Liver (tissue), 9 donors: ENCODE measurements around the gene MAP7D1. TPM values are rescaled to one million over a fixed set of nuclear protein-coding genes. Genes with fewer than 3 reads are reported as not detected.

ENCODE experiments used
- DNase-seq: peaks from one replicate; pipeline ENCODE4 v3.0.0-alpha.2; 2017; ENCODE audit warnings: low spot score
- H3K27ac ChIP-seq, 2 donors: one replicate each; pipeline ENCODE4 v1.7.0; 2013; ENCODE audit warnings: inconsistent platforms in 2 of 2, low read length in 2 of 2, control low read depth in 1 of 2, low read depth in 1 of 2, mild to moderate bottlenecking in 1 of 2
- H3K27me3 ChIP-seq, 4 donors: one replicate each; pipeline versions ENCODE4 v1.6.1 to v1.7.0; 2013; ENCODE audit warnings: low read length in 3 of 4, inconsistent platforms in 1 of 4, mild to moderate bottlenecking in 1 of 4, moderate library complexity in 1 of 4; ENCODE audit not compliant: control insufficient read depth in 4 of 4, insufficient read depth in 4 of 4
- H3K36me3 ChIP-seq, 4 donors: one replicate each; pipeline versions ENCODE4 v1.6.1 to v1.7.0; 2013; ENCODE audit warnings: low read length in 3 of 4, mild to moderate bottlenecking in 3 of 4, low read depth in 1 of 4, moderate library complexity in 1 of 4; ENCODE audit not compliant: control insufficient read depth in 4 of 4, insufficient read depth in 3 of 4
- H3K4me1 ChIP-seq, 4 donors: one replicate each; pipeline versions ENCODE4 v1.6.1 to v1.7.0; 2013; ENCODE audit warnings: low read length in 3 of 4, mild to moderate bottlenecking in 3 of 4, moderate library complexity in 1 of 4; ENCODE audit not compliant: control insufficient read depth in 4 of 4, insufficient read depth in 4 of 4
- H3K4me3 ChIP-seq, 3 donors: one replicate each; pipeline versions ENCODE4 v1.6.1 to v1.7.0; 2013; ENCODE audit warnings: low read length in 3 of 3, control low read depth in 1 of 3, low read depth in 1 of 3, mild to moderate bottlenecking in 1 of 3
- H3K9ac ChIP-seq, 2 donors: one replicate each; pipeline ENCODE4 v1.7.0; 2013; ENCODE audit warnings: low read length in 2 of 2, mild to moderate bottlenecking in 2 of 2, moderate library complexity in 2 of 2, control low read depth in 1 of 2, low read depth in 1 of 2
- H3K9me3 ChIP-seq, 4 donors: one replicate each; pipeline versions ENCODE4 v1.6.1 to v1.7.0; 2013; ENCODE audit warnings: low read length in 3 of 4; ENCODE audit not compliant: control insufficient read depth in 4 of 4
- EGR1 ChIP-seq, 2 donors: IDR thresholded peaks; 2 replicates each; pipeline ENCODE4 v1.6.1; 2016 to 2018; ENCODE audit warnings: antibody characterized with exemption in 2 of 2, low read depth in 2 of 2
- FOXA1 ChIP-seq: IDR thresholded peaks from 2 replicates; pipeline ENCODE4 v1.6.1; 2016; ENCODE audit warnings: antibody characterized with exemption
- FOXA2 ChIP-seq: IDR thresholded peaks from 2 replicates; pipeline ENCODE4 v1.6.1; 2016; ENCODE audit warnings: antibody characterized with exemption
- GABPA ChIP-seq, 2 donors: IDR thresholded peaks in 1 of 2; conservative IDR thresholded peaks in 1 of 2; 2 replicates each; pipeline ENCODE4 v1.6.1; 2016; ENCODE audit warnings: antibody characterized with exemption in 2 of 2, mild to moderate bottlenecking in 1 of 2, moderate library complexity in 1 of 2
- HNF4A ChIP-seq, 2 donors: conservative IDR thresholded peaks; 2 replicates each; pipeline ENCODE4 v1.6.1; 2016; ENCODE audit warnings: antibody characterized with exemption in 2 of 2, mild to moderate bottlenecking in 2 of 2
- HNF4G ChIP-seq: IDR thresholded peaks from 2 replicates; pipeline ENCODE4 v1.6.1; 2016; ENCODE audit warnings: antibody characterized with exemption
- NR2F2 ChIP-seq: IDR thresholded peaks from 2 replicates; pipeline ENCODE4 v1.6.1; 2016; ENCODE audit warnings: antibody characterized with exemption
- RAD21 ChIP-seq, 2 donors: IDR thresholded peaks; 2 replicates each; pipeline ENCODE4 v1.6.1; 2016; ENCODE audit warnings: antibody characterized with exemption in 2 of 2, mild to moderate bottlenecking in 2 of 2
- RXRA ChIP-seq, 2 donors: IDR thresholded peaks; 2 replicates each; pipeline ENCODE4 v1.6.1; 2017 to 2018; ENCODE audit warnings: antibody characterized with exemption in 2 of 2, mild to moderate bottlenecking in 1 of 2
- SP1 ChIP-seq: IDR thresholded peaks from 2 replicates; pipeline ENCODE4 v1.6.1; 2018; ENCODE audit warnings: antibody characterized with exemption, mild to moderate bottlenecking
- TAF1 ChIP-seq: conservative IDR thresholded peaks from 2 replicates; pipeline ENCODE4 v1.6.1; 2016; ENCODE audit warnings: antibody characterized with exemption, mild to moderate bottlenecking
- YY1 ChIP-seq: IDR thresholded peaks from 2 replicates; pipeline ENCODE4 v1.6.1; 2016; ENCODE audit warnings: antibody characterized with exemption, mild to moderate bottlenecking
- WGBS: extraction: QIAGEN DNeasy Blood & Tissue Kit; methylation state at CpG from one replicate; pipeline ENCODE4 v1.1.7; 2013; 5-methylcytosine and 5-hydroxymethylcytosine counted together
- polyA plus RNA-seq, 2 donors: library from polyadenylated mRNA; stranded (reverse) in 1 of 2; unstranded in 1 of 2; fragments of 200-250 nt in 1 of 2; fragments of >200 nt in 1 of 2; fragmentation: Nextera tagmentation in 1 of 2; extraction: Ambion mirVana in 1 of 2; gene quantifications; one replicate each; pipeline versions ENCODE4 v1.2.1 to v1.2.3, GENCODE V29; 2013 to 2015
- total RNA-seq, 2 donors: library from RNA; depleted of rRNA; stranded (reverse); fragments of >200 nt; gene quantifications; one replicate each; pipeline ENCODE4 v1.2.3, GENCODE V29; 2014
- TF ChIP-seq, protein P1 (sequence below): fragments of 150-350 bp; IDR thresholded peaks from 2 replicates; pipeline ENCODE4 v1.5.1; 2017; ENCODE audit warnings: improper control_type of control experiment, low read depth, low read length; ENCODE audit not compliant: missing input control
- TF ChIP-seq, protein P2 (sequence below): IDR thresholded peaks from 2 replicates; pipeline ENCODE4 v1.6.1; 2016; ENCODE audit warnings: antibody characterized with exemption, mild to moderate bottlenecking
- TF ChIP-seq, protein P3 (sequence below): IDR thresholded peaks from 2 replicates; pipeline ENCODE4 v1.6.1; 2016; ENCODE audit warnings: antibody characterized with exemption
- TF ChIP-seq, protein P4 (sequence below): IDR thresholded peaks from 2 replicates; pipeline ENCODE4 v1.6.1; 2016; ENCODE audit warnings: antibody characterized with exemption
- TF ChIP-seq, protein P5 (sequence below): IDR thresholded peaks from 2 replicates; pipeline ENCODE4 v1.6.1; 2016; ENCODE audit warnings: antibody characterized with exemption
- donor health status: healthy.
- donor health status: healthy.
- donor health status: healthy.
- donor health status: healthy.
- donor health status: healthy.

MAP7D1 gene
- total and polyA plus RNA-seq, 4 donors = 5.6 to 15.1 (median 12.9) TPM

DNA sequence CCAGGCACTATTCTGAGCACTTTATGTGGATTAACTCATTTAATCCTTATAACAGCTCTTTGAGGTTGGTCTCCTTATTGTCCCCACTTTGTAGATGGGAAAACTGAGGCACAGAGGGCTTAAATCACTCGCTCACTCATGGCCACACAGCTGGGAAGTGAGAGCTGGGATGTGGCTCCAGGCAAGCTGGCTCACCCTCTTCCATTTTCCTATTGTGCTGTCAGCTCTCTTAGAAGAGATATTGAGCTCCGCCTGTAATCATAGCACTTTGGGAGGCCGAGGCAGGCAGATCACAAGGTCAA lies 27.1 kb upstream of the MAP7D1 start:
- Histone ChIP-seq H3K9me3 (no peaks in the 10 kb centered on the region), H3K4me1 (peaks cover 0 to 3% (median 0%) of the 10 kb centered on the region in 4 donors), H3K4me3 (no peak overlapping the region), H3K36me3 (no peaks in the 10 kb centered on the region), H3K27me3 (no peaks in the 10 kb centered on the region), H3K27ac (no peak overlapping the region), H3K9ac (no peak overlapping the region)
- no peak for DNase-seq
- TF ChIP-seq, protein P1, sequence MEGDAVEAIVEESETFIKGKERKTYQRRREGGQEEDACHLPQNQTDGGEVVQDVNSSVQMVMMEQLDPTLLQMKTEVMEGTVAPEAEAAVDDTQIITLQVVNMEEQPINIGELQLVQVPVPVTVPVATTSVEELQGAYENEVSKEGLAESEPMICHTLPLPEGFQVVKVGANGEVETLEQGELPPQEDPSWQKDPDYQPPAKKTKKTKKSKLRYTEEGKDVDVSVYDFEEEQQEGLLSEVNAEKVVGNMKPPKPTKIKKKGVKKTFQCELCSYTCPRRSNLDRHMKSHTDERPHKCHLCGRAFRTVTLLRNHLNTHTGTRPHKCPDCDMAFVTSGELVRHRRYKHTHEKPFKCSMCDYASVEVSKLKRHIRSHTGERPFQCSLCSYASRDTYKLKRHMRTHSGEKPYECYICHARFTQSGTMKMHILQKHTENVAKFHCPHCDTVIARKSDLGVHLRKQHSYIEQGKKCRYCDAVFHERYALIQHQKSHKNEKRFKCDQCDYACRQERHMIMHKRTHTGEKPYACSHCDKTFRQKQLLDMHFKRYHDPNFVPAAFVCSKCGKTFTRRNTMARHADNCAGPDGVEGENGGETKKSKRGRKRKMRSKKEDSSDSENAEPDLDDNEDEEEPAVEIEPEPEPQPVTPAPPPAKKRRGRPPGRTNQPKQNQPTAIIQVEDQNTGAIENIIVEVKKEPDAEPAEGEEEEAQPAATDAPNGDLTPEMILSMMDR = no peak
- TF ChIP-seq HNF4A (conservative IDR thresholded peaks at IDR 0.05) (no peak), RXRA (IDR thresholded peaks at IDR 0.05) (no peak), EGR1 (IDR thresholded peaks at IDR 0.05; ENCODE audit: low read depth in 2 of 2) (no peak), SP1 (no peak), YY1 (no peak), GABPA (IDR thresholded peaks at IDR 0.05 in 1 of 2, conservative IDR thresholded peaks at IDR 0.05 in 1 of 2) (no peak), FOXA2 (no peak), FOXA1 (no peak)
- TF ChIP-seq, protein P2, sequence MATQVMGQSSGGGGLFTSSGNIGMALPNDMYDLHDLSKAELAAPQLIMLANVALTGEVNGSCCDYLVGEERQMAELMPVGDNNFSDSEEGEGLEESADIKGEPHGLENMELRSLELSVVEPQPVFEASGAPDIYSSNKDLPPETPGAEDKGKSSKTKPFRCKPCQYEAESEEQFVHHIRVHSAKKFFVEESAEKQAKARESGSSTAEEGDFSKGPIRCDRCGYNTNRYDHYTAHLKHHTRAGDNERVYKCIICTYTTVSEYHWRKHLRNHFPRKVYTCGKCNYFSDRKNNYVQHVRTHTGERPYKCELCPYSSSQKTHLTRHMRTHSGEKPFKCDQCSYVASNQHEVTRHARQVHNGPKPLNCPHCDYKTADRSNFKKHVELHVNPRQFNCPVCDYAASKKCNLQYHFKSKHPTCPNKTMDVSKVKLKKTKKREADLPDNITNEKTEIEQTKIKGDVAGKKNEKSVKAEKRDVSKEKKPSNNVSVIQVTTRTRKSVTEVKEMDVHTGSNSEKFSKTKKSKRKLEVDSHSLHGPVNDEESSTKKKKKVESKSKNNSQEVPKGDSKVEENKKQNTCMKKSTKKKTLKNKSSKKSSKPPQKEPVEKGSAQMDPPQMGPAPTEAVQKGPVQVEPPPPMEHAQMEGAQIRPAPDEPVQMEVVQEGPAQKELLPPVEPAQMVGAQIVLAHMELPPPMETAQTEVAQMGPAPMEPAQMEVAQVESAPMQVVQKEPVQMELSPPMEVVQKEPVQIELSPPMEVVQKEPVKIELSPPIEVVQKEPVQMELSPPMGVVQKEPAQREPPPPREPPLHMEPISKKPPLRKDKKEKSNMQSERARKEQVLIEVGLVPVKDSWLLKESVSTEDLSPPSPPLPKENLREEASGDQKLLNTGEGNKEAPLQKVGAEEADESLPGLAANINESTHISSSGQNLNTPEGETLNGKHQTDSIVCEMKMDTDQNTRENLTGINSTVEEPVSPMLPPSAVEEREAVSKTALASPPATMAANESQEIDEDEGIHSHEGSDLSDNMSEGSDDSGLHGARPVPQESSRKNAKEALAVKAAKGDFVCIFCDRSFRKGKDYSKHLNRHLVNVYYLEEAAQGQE = no peak
- TF ChIP-seq, protein P3, sequence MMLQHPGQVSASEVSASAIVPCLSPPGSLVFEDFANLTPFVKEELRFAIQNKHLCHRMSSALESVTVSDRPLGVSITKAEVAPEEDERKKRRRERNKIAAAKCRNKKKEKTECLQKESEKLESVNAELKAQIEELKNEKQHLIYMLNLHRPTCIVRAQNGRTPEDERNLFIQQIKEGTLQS = no peak
- TF ChIP-seq, protein P4, sequence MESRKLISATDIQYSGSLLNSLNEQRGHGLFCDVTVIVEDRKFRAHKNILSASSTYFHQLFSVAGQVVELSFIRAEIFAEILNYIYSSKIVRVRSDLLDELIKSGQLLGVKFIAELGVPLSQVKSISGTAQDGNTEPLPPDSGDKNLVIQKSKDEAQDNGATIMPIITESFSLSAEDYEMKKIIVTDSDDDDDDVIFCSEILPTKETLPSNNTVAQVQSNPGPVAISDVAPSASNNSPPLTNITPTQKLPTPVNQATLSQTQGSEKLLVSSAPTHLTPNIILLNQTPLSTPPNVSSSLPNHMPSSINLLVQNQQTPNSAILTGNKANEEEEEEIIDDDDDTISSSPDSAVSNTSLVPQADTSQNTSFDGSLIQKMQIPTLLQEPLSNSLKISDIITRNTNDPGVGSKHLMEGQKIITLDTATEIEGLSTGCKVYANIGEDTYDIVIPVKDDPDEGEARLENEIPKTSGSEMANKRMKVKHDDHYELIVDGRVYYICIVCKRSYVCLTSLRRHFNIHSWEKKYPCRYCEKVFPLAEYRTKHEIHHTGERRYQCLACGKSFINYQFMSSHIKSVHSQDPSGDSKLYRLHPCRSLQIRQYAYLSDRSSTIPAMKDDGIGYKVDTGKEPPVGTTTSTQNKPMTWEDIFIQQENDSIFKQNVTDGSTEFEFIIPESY = no peak
- TF ChIP-seq, protein P5, sequence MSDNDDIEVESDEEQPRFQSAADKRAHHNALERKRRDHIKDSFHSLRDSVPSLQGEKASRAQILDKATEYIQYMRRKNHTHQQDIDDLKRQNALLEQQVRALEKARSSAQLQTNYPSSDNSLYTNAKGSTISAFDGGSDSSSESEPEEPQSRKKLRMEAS = no peak
- WGBS = 92% methylated on average over 3 of the region's 3 CpGs

DNA sequence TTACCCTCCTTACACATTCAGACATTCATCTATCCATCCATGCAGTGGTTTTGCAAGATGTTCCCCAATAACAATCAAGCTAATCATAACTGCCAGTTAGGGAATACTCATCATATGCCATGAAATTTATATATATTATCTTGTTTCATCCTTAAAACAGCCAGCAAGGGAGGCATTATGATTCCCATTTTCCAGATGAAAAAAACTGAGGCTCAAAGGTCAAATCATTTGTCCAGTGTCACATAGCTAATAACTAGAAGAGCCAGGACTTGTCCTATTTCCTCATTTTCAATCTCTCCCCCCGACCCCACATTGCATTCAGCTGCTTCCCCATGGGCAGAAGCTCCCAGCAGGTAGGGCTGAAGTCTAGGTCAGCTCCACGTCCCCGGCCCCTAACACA lies 23.9 kb upstream of the MAP7D1 start:
- peaks cover 1 to 9% (median 5%) of the 10 kb centered on the region in 4 donors for H3K36me3 ChIP-seq
- H3K4me3 ChIP-seq = no peak overlapping the region
- no peaks in the 10 kb centered on the region for H3K4me1 ChIP-seq
- no peaks in the 10 kb centered on the region for H3K9me3 ChIP-seq
- 81% methylated on average over 3 of the region's 3 CpGs for WGBS
- DNase-seq = no peak
- no peak overlapping the region for H3K27ac ChIP-seq
- H3K9ac ChIP-seq = no peak overlapping the region
- H3K27me3 ChIP-seq = no peaks in the 10 kb centered on the region
- TF ChIP-seq, protein P3 = no peak
- TF ChIP-seq, protein P5 = no peak
- TF ChIP-seq, protein P2 = no peak
- TF ChIP-seq FOXA1 (no peak), GABPA (IDR thresholded peaks at IDR 0.05 in 1 of 2, conservative IDR thresholded peaks at IDR 0.05 in 1 of 2) (no peak), NR2F2 (no peak), EGR1 (IDR thresholded peaks at IDR 0.05; ENCODE audit: low read depth in 2 of 2) (no peak), FOXA2 (no peak), YY1 (no peak), TAF1 (no peak), HNF4G (no peak), RXRA (IDR thresholded peaks at IDR 0.05) (no peak), RAD21 (IDR thresholded peaks at IDR 0.05) (no peak)
- TF ChIP-seq, protein P4 = no peak
